H9 (cell line): ENCODE results near the gene USP40. TPM values are rescaled to one million over a fixed set of nuclear protein-coding genes. Genes with fewer than 3 reads are reported as not detected.

ENCODE experiments used
- DNase-seq: peaks from one replicate; pipeline ENCODE4 v3.0.0-alpha.2; 2017
- H2AFZ ChIP-seq: one replicate; pipeline ENCODE4 v1.6.1; 2013; ENCODE audit warnings: mild to moderate bottlenecking, low read length, control low read depth, moderate library complexity
- H2AK5ac ChIP-seq: 2 replicates; pipeline ENCODE4 v1.6.1; 2013; ENCODE audit warnings: low read length, control low read depth, mixed read lengths; ENCODE audit not compliant: insufficient read length
- H2BK120ac ChIP-seq: one replicate; pipeline ENCODE4 v1.6.1; 2013; ENCODE audit warnings: low read depth, mild to moderate bottlenecking, low read length, control low read depth, inconsistent platforms; ENCODE audit not compliant: poor library complexity, severe bottlenecking
- H2BK12ac ChIP-seq: 2 replicates; pipeline ENCODE4 v1.6.1; 2013; ENCODE audit warnings: low read length, control low read depth, mixed read lengths, low read depth; ENCODE audit not compliant: insufficient read length
- H2BK15ac ChIP-seq: 2 replicates; pipeline ENCODE4 v1.6.1; 2013; ENCODE audit warnings: low read depth, low read length, control low read depth
- H2BK20ac ChIP-seq: one replicate; pipeline ENCODE4 v1.6.1; 2013; ENCODE audit warnings: low read depth, mild to moderate bottlenecking, low read length, control low read depth, inconsistent platforms; ENCODE audit not compliant: poor library complexity, severe bottlenecking
- H2BK5ac ChIP-seq: 2 replicates; pipeline ENCODE4 v1.6.1; 2013; ENCODE audit warnings: low read length, control low read depth, mixed read lengths; ENCODE audit not compliant: insufficient read length
- H3K14ac ChIP-seq: 2 replicates; pipeline ENCODE4 v1.6.1; 2013; ENCODE audit warnings: low read length, control low read depth; ENCODE audit not compliant: insufficient read depth
- H3K18ac ChIP-seq: 2 replicates; pipeline ENCODE4 v1.6.1; 2013; ENCODE audit warnings: low read depth, mild to moderate bottlenecking, mixed read lengths, low read length, control low read depth; ENCODE audit not compliant: insufficient read length
- H3K23ac ChIP-seq: 2 replicates; pipeline ENCODE4 v1.6.1; 2013; ENCODE audit warnings: low read length, control low read depth, mixed read lengths, low read depth; ENCODE audit not compliant: insufficient read length
- H3K23me2 ChIP-seq: 2 replicates; pipeline ENCODE4 v1.6.1; 2013; ENCODE audit warnings: low read depth, mild to moderate bottlenecking, mixed read lengths, low read length, control low read depth; ENCODE audit not compliant: insufficient read length, poor library complexity, severe bottlenecking
- H3K27ac ChIP-seq: 2 replicates; pipeline ENCODE4 v1.5.1; 2013; ENCODE audit warnings: low read length, control low read depth, mixed read lengths, low read depth; ENCODE audit not compliant: insufficient read length
- H3K27me3 ChIP-seq: 2 replicates; pipeline ENCODE4 v1.6.1; 2013; ENCODE audit warnings: low read length, control low read depth, inconsistent platforms; ENCODE audit not compliant: insufficient read depth
- H3K4ac ChIP-seq: 2 replicates; pipeline ENCODE4 v1.6.1; 2013; ENCODE audit warnings: low read depth, mild to moderate bottlenecking, control low read depth, inconsistent platforms, low read length, moderate library complexity
- H3K4me1 ChIP-seq: 2 replicates; pipeline ENCODE4 v1.6.1; 2013; ENCODE audit warnings: low read length, control low read depth, inconsistent platforms; ENCODE audit not compliant: insufficient read depth
- H3K4me2 ChIP-seq: 2 replicates; pipeline ENCODE4 v1.6.1; 2013; ENCODE audit warnings: low read length, control low read depth, mixed read lengths; ENCODE audit not compliant: insufficient read length, insufficient read depth
- H3K56ac ChIP-seq: 2 replicates; pipeline ENCODE4 v1.6.1; 2013; ENCODE audit warnings: low read depth, mild to moderate bottlenecking, mixed read lengths, low read length, control low read depth; ENCODE audit not compliant: insufficient read length
- H3K79me1 ChIP-seq: 2 replicates; pipeline ENCODE4 v1.6.1; 2013; ENCODE audit warnings: low read depth, mild to moderate bottlenecking, moderate library complexity, low read length, control low read depth, inconsistent platforms; ENCODE audit not compliant: insufficient read depth, poor library complexity, severe bottlenecking
- H3K79me2 ChIP-seq: 2 replicates; pipeline ENCODE4 v1.6.1; 2013; ENCODE audit warnings: low read length, control low read depth, inconsistent platforms; ENCODE audit not compliant: insufficient read depth
- H3K9ac ChIP-seq: 2 replicates; pipeline ENCODE4 v1.6.1; 2013; ENCODE audit warnings: low read length, control low read depth, mixed read lengths; ENCODE audit not compliant: insufficient read length; ENCODE audit errors: extremely low read depth
- H3K9me3 ChIP-seq: one replicate; pipeline ENCODE4 v1.6.1; 2013; ENCODE audit warnings: low read depth, low read length, inconsistent platforms; ENCODE audit not compliant: control insufficient read depth
- H3T11ph ChIP-seq: one replicate; pipeline ENCODE4 v1.6.1; 2013; ENCODE audit warnings: mild to moderate bottlenecking, low read length, control low read depth, inconsistent platforms
- H4K20me1 ChIP-seq: one replicate; pipeline ENCODE4 v1.6.1; 2013; ENCODE audit not compliant: control insufficient read depth, insufficient read length, insufficient read depth
- H4K5ac ChIP-seq: 2 replicates; pipeline ENCODE4 v1.6.1; 2013; ENCODE audit warnings: low read depth, mild to moderate bottlenecking, mixed read lengths, low read length, control low read depth; ENCODE audit not compliant: insufficient read length
- H4K8ac ChIP-seq: replicated peaks from 2 replicates; pipeline ENCODE4 v1.6.1; 2013; ENCODE audit warnings: low read length, control low read depth, mixed read lengths, low read depth; ENCODE audit not compliant: insufficient read length
- H4K91ac ChIP-seq: 2 replicates; pipeline ENCODE4 v1.6.1; 2013; ENCODE audit warnings: low read depth, mild to moderate bottlenecking, moderate library complexity, mixed read lengths, low read length, control low read depth; ENCODE audit not compliant: insufficient read length
- H3K27ac Mint-ChIP-seq, 3 experiments: 2 replicates in 2 of 3; 3 replicates in 1 of 3; pipeline ENCODE4 v1.8.0; 2020 to 2021; ENCODE audit warnings: mixed read lengths in 3 of 3, mild to moderate bottlenecking in 1 of 3, moderate library complexity in 1 of 3
- H3K27me3 Mint-ChIP-seq: 2 replicates; pipeline ENCODE4 v1.8.0; 2021; ENCODE audit warnings: low read depth, mild to moderate bottlenecking, moderate library complexity, mixed read lengths
- H3K36me3 Mint-ChIP-seq, 3 experiments: 2 replicates in 2 of 3; 3 replicates in 1 of 3; pipeline ENCODE4 v1.8.0; 2020 to 2021; ENCODE audit warnings: low read depth in 3 of 3, mixed read lengths in 3 of 3; ENCODE audit not compliant: insufficient read depth in 1 of 3
- H3K4me1 Mint-ChIP-seq, 2 experiments: 2 replicates each; pipeline ENCODE4 v1.8.0; 2020; ENCODE audit warnings: mixed read lengths in 2 of 2
- H3K4me3 Mint-ChIP-seq, 2 experiments: 2 replicates in 1 of 2; 3 replicates in 1 of 2; pipeline ENCODE4 v1.8.0; 2020 to 2021; ENCODE audit warnings: mild to moderate bottlenecking in 2 of 2, mixed read lengths in 2 of 2, moderate library complexity in 1 of 2
- H3K9me3 Mint-ChIP-seq, 2 experiments: 2 replicates in 1 of 2; 3 replicates in 1 of 2; pipeline ENCODE4 v1.8.0; 2020; ENCODE audit warnings: mild to moderate bottlenecking in 2 of 2, mixed read lengths in 2 of 2, moderate library complexity in 1 of 2
- WGBS: extraction: QIAGEN DNeasy Blood & Tissue Kit; methylation state at CpG from one replicate; pipeline ENCODE4 v1.1.7; 2013; ENCODE audit warnings: missing lambda C conversion rate, low lambda C conversion rate, mixed read lengths; ENCODE audit not compliant: insufficient read length; ENCODE audit errors: extremely low coverage; 5-methylcytosine and 5-hydroxymethylcytosine counted together
- total RNA-seq: library from RNA; stranded (reverse); gene quantifications from 2 replicates; pipeline ENCODE4 v1.2.1, GENCODE V29; 2021
- TF ChIP-seq, protein P1 (sequence below): fragments of 200-600 bp; sonication (generic); conservative IDR thresholded peaks from 3 replicates; pipeline ENCODE4 v1.8.0; 2021; ENCODE audit warnings: antibody characterized with exemption, mild to moderate bottlenecking

Gene USP40
- total RNA-seq, 1 experiment from 2014 or later: 7.5 TPM

DNA sequence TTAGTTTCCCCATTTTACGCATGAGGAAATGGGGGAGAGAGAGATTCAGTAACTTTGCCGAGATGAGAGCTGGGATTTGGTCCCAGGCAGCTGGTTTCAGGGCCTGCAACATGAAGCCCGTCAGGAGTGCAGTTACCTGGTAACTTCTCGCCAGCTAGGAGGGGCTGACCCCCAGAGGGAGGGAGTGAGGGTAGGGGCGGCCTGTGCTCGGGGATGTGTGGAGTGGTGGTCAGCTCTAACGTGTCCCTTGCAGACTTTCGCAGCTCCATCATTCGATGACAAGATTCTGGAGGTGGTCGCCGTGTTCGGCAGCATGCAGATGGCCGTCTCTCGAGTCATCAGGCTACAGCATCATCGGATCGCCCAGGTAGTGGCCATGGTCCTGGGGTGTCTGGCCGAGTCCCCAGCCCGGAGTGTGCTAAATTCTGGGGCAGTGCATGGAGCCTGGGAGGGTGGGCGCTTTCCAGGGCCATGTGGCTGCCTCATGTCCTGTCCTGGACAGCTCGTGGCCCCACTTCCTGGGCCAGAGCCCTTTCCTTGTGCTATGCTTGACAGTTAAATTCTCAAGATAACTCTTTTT, 108.5 kb downstream of the USP40 start:
- DNase-seq: no peak
- no peaks in the 10 kb centered on the region for H3K27me3 ChIP-seq
- no CpG with 5 or more reads among the region's 20 CpGs for WGBS

More for the DNA sequence above, 108.5 kb downstream of the USP40 start:
- no peak overlapping the region for H3K4me3 Mint-ChIP-seq
- H3K4me1 ChIP-seq: no peaks in the 10 kb centered on the region
- H3K23ac ChIP-seq: no peak overlapping the region
- no peak overlapping the region for H2BK20ac ChIP-seq
- H3K9ac ChIP-seq: no peak overlapping the region
- H4K8ac ChIP-seq: no peak overlapping the region
- peak overlapping the region in 1 of 3 experiments; percentile 91; a peak in 2 of 7 replicates for H3K27ac Mint-ChIP-seq
- no peak overlapping the region for H2BK12ac ChIP-seq
- no peaks in the 10 kb centered on the region for H4K20me1 ChIP-seq
- no peaks in the 10 kb centered on the region for H3K23me2 ChIP-seq
- H2BK5ac ChIP-seq: no peak overlapping the region
- H3K27me3 Mint-ChIP-seq: no peaks in the 10 kb centered on the region
- no peaks in the 10 kb centered on the region for H3K79me1 ChIP-seq
- no peak overlapping the region for H3K4ac ChIP-seq
- no peak overlapping the region for H3K56ac ChIP-seq
- no peak overlapping the region for H4K5ac ChIP-seq
- H3T11ph ChIP-seq: no peak overlapping the region
- H4K91ac ChIP-seq: no peak overlapping the region
- peaks cover 9 to 57% (median 42%) of the 10 kb centered on the region in 3 experiments; a peak in 6 of 7 replicates for H3K36me3 Mint-ChIP-seq
- no peak overlapping the region for H2AK5ac ChIP-seq
- no peak overlapping the region for H2BK15ac ChIP-seq
- H3K79me2 ChIP-seq: no peaks in the 10 kb centered on the region
- H3K4me1 Mint-ChIP-seq: peaks cover 0 to 2% of the 10 kb centered on the region in 2 experiments; a peak in 1 of 4 replicates
- H3K27ac ChIP-seq: no peak overlapping the region
- H2AFZ ChIP-seq: no peak overlapping the region
- H3K18ac ChIP-seq: no peak overlapping the region
- H3K9me3 ChIP-seq: no peaks in the 10 kb centered on the region
- H3K14ac ChIP-seq: no peak overlapping the region
- H2BK120ac ChIP-seq: no peak overlapping the region
- no peak overlapping the region for H3K4me2 ChIP-seq
- TF ChIP-seq, protein P1, sequence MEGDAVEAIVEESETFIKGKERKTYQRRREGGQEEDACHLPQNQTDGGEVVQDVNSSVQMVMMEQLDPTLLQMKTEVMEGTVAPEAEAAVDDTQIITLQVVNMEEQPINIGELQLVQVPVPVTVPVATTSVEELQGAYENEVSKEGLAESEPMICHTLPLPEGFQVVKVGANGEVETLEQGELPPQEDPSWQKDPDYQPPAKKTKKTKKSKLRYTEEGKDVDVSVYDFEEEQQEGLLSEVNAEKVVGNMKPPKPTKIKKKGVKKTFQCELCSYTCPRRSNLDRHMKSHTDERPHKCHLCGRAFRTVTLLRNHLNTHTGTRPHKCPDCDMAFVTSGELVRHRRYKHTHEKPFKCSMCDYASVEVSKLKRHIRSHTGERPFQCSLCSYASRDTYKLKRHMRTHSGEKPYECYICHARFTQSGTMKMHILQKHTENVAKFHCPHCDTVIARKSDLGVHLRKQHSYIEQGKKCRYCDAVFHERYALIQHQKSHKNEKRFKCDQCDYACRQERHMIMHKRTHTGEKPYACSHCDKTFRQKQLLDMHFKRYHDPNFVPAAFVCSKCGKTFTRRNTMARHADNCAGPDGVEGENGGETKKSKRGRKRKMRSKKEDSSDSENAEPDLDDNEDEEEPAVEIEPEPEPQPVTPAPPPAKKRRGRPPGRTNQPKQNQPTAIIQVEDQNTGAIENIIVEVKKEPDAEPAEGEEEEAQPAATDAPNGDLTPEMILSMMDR: no peak
- no peaks in the 10 kb centered on the region; a peak in 1 of 5 replicates for H3K9me3 Mint-ChIP-seq
